Measurements from ENCODE around the gene DLG2.

The DLG2 gene

DNA sequence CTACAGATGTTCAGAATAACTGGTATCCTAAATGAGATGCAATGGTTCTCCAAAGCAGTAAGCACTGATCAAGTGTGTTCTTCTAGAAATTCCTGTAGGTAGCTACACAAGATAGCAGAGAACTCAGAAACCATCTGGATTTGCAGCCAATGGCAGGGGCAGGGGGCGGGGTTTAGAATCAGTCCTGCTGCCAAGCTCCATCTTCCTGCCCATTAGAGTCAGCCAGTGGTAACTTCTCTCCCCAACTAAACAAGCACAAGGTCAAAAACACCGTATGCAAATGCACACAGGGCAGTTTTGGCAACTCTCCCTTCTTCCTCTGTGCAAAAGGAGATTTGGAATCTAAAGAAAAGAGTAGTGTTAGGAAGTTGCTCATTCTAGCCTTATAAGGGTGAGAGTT is 2103.5 kb downstream of the DLG2 start:
- DNase-seq, result no peak

DNA sequence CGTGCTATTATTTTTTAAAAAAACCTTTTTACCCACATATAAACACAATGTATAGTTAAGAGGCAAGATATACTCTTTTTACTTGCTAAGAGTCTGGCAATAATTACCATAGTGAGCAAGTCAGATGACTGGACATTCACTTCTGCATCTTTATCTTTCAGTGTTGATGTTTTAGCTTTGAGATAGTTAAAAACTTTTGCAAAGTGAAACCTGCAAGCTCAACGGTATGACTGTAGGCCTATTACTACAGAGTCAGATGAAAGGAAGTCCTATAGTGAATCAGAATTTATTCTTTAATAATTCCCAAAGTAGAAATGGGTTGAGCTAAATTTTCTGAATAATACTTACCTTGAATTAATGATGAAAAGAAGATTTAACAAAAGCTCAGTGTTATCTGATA is 2104.2 kb downstream of the DLG2 start:
- no peak for DNase-seq

DNA sequence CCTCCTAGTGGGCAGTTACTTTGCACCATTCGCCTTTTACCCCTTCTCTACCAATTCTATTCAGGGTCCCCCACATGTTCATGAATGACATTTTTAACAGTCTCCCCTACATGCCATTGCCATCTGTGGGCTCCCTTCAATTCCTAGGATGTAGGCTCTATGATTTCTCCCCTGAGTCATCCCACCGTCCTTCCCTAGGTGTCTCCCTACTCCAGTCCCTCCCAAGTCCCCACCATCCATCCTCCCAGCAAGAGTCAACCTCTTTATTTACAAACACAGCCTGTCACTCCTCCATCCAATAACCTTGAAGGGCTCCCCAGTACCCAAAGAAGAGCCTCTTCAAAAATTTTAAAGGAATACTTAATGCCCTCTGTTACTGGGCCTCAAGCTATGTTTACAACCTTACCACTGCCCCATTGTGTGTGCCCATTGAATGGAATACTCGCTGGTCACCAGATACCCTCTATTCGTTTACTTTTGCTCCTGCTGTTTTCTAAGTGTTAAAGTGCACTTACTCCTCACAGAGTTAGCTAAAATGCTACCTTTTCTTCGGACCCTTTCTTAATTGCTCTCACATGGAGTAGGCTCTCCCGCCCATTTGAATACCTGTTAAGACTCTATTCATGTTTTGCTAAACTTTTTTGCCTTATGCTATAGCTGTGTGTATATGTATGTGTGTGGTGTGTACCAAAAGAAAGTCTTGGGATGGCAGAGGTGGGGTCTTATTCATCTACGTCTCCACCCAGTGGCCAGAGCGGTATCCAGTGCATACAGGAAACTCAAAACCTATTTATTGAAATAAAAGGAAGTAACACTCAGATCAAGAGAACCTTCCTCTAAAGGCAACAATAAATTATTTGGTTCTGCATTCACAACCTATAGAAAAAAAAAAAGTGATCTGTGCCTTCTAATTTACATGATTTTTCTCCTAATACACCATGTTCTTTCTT is 2105.2 kb downstream of the DLG2 start:
- DNase-seq, result no peak

DNA sequence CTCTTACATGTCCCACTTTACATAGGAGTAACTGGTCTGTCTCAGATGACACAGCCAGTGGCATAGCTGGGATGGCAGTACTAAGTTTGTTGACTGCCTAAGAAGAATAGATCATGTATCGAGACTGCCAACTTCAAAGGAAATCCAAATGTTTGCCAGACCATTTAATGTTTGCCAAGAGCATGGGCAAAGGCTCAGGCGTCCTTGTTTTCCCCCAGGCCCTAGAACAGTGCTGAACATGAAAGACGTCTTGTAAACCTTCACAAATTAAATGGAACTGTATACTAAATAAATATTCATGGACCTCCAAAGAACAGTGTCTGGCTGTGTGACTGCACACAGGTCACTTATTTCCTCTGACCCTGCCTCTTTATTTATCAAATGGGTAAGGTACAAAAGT is 2106.3 kb downstream of the DLG2 start:
- no peak for DNase-seq

DNA sequence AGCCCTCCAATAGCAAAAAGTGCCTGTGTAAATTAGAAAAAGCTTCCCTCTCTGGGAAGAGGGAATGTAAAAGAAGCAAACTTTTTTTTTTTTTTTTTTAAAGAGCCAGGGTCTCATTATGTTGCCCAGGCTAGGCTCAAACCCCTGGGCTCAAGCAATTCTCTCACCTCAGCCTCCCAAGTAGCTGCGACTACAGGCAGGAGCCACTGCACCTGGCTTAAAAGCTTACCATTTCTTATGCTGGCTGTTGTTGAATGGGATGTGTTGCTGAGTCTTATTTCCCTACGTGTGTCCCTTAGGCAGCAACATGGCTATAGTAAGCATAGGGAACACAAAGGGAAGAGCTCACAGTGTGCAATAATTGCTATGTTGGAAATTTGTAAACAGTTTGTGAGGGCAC is 2115.5 kb downstream of the DLG2 start:
- no peak for DNase-seq

DNA sequence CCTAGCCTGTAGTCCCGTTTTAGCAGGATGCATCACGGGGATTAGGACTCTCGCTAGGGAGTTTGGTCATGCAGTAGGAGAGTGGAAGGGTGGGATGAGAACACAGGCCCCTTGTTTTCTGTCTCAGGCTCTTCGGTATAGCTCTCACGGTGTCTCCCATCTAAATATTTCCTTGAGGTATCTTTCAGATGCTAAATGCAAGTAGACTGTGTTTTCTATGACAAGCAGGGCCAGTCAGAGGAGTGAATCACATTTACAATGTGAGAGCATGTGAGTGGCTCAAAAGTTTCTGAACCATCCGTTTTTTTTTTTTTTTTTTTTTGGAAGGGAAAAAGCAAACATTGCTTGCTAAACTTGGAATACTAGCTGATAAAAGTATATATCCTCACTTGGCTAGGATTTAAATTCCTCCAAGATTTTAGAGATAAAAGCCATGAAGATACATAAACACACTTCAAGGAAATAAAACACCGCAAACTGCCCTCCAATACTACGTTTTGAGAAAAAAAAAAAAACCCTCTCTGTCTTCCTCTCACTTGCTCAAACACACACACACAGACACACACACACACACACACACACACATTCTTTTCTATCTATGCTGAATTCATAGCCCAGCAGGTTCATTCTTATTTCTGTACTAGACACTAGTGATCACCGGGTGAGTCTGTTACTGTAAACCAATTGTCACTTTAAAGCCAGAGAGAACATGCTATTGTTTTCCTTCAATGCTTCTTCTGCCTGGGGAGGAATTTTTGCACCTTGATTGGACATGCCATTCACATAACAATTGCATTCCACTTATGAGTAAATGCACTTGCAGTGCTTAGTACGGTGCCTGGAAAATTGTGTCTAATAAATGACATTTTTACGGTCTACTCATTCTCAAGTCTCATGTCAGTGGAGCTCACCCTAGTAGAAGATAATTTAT is 2116.3 kb downstream of the DLG2 start:
- no peak for DNase-seq

DNA sequence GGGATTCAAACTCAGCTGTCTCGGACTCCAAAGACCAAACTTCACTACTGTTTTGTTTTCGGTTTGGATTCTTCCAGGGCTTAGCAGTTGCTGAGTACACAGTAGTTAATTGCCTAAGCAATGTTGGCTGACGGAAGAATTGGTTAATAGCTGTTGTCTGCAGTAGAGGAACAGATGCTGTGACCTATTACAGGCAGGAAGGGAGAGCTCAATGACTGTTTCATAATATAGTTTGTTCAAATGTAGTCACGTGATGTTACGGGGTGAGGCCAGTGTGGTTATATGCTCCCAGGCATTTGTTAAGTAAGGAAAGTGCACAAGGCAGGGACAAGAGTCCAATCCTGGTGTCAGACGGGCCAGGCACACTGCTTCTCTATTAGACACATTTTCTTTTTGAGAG is 2118.3 kb downstream of the DLG2 start:
- no peak for DNase-seq

DNA sequence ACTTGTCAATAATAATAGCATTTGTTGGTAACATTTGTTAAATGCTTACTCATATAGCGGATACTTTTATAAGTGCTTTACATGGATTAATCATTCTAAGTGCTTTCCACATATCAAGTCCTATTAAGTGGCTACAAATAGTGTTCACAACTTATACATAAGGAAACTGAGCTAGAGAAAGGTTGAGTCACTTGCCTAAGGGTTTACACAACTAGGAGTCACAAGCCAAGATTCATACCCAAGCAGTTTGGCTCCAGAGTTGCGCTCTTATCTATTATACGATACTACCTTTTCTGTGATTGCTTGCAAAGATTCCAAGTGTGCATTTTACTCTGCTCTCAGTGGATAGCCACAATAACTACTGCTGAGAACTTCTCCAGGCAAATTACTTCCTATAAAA is 2125.1 kb downstream of the DLG2 start:
- DNase-seq, result no peak

DNA sequence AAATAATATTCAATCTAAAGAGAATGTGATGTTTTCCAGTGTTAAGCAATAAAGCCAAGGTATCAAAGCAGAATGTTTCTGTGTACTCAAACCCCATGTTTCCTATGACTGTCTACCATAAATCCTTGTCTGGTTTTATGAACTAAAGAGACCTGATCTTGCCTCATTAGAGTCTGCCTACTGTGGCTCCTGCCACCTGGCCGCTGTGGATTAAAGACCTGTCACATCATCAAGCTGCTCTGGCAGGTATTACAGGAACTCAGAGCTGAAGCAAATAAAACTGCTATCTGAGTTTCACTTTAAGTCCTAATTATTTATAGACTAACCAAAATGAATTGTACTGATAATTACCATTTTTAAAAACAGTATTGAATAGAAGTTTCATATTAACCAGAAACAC is 2133.2 kb downstream of the DLG2 start:
- DNase-seq, result no peak

DNA sequence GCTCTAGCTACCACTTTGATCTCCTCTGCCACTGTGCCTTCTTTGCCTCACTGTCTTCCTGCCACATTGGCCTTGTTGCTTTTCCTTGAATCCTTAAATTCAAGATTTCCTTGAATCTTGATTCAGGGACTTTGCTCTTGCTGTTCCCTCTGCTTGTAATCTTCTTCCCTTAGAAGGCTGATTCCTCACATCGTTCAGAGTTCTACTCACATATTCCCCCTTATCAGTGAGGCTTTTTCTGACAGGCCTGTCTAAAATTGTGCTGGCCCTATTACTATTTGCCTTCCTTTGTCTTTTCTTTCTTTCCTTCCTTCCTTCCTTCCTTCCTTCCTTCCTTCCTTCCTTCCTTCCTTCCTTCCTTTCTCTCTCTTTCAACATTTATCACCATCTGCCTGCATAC is 2134.1 kb downstream of the DLG2 start:
- no peak for DNase-seq

DNA sequence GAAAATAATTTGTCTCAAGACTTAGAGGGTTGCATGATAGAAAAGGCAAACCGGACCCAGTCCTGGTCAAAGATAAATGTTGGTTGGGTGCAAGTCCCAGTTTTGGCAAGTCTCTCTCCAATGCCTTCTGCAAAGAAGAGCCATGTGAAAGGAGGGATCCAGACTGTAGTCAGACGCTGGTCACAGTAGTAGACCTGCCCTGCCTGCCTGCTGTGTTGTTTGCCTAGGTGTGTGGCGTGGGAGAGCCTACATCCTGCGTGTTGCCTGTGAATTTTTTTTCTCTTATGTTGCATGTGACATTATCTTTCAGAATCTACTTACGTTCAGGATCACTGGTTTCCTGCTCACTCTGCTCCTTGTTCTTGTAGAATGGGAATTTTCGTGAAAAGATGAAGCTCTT is 2143.3 kb downstream of the DLG2 start:
- no peak for DNase-seq

DNA sequence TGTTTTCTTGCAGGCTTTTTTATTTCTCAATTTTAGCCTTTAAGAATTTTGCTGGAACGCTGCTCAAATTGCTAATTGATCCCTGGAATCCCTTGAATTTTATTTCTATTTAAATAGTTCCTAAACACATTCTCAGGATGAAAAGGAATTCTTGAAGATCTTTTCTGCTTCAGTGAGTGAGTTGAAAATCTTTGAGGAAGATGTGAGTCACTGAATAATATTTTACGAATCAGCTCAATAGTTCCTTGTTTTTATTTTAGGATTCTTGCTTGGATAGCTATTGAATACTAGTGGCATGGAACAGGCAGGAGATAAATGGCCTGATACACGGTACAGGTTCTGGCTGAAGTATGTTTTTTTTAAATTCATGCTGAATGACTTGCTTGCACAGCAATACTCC is 2146.3 kb downstream of the DLG2 start:
- DNase-seq, result no peak

DNA sequence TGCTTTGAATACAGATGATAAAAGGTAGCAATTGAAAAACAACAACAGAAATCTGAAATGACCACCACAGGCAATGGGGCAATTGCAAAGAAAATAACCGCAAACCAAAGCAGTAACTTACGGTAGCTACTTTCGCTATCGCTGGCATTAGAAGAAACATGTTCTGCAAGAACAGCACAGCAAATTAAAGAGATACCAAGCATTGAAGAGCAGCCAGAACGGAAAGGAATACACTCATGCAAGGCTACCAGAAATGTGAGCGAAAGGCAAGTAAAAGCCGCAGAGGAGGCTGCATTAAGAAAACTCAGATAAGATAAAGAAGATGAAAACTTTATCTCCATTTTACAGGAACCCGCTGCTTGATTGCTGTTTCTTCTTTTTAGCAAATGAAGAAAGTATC is 2146.9 kb downstream of the DLG2 start:
- no peak for DNase-seq

DNA sequence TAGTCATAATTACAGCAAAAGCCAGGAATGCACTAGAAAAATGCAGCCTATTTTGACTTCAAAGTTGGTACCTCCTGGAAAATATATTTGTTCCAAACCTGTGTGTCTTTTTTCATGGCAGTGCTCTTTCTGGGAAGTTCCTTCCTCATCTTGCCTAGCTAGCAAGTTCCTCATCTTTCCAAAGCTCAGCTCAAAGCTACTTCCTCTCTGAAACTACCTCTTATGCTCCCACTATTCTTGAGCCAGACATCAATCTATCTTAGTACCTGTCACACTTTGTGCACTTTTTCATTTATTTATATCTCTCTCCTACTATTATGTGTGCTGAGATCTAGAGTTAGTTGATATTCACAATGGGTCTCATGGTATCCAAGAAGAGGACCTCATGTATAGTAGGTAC is 2149.4 kb downstream of the DLG2 start:
- no peak for DNase-seq

DNA sequence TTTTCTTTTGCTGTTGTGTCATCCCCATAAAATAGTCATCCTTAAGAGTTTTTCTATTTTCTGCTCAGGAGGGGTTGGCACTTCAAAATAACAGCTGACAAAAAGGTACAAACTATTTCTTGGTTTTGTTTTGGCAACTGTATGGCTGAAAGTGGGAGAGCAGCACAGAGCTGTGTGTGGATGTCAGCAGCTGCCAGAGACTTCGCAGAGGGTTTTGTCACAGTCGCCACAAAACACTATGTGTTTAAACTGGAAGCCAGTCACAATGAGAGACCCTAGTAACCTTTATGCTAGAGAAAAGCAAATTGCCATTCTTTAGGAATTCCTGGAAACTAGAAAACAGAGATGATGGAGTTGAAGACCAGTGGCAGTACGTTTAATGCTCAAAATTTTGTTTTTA is 2151.4 kb downstream of the DLG2 start:
- DNase-seq, result no peak

DNA sequence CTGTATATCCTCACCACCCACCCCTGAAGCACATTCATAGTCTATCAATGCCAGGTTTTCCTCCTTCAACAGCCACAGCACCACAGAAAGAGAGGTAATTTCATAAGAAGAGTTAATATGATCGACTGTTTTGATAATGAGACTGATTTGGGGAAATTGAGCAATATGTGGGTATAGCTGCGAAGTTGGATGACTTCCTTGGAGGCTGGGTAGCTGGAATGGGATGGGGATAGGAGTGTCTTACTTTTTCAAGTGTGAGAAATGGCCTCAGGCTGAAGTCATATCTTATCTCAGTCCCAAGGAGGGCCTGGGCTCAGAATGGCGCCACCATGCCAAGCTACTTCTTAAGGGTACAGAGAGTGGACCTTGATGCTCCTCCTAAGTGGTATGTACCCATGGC is 2153.4 kb downstream of the DLG2 start:
- no peak for DNase-seq

DNA sequence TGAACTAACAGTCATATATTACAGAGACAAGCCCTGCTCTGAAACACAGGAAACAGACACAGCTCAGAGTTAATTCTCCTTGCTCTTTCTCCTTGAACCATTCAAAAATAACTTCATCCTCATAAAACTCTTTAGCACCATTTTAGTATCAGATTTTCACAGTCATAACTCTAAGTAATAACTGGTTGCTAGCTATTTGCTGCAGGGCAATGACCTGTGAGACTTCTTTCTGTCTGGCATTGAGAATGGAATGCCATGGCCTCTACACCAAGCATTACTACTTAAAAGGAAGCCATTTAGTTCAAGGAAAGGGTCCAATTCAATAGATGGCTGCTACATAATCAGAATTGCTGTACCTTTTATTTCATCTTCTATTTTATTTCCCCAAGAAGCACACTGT is 2154.3 kb downstream of the DLG2 start:
- no peak for DNase-seq

DNA sequence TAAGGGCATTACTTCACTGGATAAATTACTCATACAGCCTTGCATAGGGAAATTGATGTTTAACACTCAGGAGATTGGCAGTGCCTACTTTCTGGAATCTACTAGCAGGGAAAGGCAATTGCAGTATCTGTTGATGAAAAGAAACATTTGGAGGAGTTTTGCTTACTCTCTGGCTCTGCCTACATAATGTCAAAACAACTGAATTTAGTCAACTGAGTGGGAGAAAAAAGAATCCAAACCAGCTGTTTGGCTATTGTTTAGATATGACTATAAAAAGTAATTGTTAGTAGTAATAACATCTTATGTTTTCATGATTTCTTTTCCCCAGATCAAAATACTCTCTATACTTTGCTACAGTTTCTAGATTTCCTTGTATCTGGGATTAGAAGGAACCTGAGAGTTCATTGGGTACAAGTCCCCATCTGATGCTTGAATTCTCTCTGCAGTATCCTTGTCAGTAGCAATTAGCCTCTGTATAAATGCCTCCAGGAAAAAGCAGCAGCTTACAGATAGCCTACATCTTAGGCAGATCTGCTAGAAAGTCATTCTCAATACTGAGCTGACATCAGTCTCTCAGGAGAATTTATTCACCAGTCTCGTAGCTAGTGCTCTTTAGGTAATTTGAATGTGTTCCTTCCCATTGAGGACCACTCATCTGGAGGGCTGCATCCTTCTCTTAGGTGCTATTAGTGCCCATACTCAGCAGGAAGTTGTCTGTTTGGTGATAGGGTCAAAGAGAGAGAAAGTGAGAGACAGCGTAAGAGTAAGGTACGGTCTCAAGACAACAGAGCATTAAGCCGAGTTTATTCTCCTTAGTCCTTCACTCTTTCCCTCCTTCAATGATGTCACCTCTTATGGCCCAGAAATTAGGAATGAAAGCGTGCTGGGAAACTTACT is 2155.1 kb downstream of the DLG2 start:
- DNase-seq, result no peak

DNA sequence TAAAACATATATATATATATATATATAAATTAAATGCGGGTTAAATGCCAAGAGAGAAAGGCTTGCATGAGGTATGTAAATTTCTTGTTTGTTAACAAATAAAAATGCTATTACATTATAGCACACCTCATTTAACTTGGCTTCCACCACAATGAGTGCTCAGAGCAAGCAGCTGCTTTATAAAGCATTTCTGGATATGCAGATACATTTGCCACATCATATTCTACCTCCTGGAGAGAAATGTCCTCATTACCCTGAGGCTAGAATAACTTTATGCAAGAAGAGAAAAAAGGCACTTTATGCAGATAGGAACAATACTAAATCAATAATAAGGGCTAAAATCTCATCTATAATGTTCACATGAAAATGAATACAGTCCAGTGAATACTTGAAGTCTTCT is 2159.3 kb downstream of the DLG2 start:
- no peak for DNase-seq

DNA sequence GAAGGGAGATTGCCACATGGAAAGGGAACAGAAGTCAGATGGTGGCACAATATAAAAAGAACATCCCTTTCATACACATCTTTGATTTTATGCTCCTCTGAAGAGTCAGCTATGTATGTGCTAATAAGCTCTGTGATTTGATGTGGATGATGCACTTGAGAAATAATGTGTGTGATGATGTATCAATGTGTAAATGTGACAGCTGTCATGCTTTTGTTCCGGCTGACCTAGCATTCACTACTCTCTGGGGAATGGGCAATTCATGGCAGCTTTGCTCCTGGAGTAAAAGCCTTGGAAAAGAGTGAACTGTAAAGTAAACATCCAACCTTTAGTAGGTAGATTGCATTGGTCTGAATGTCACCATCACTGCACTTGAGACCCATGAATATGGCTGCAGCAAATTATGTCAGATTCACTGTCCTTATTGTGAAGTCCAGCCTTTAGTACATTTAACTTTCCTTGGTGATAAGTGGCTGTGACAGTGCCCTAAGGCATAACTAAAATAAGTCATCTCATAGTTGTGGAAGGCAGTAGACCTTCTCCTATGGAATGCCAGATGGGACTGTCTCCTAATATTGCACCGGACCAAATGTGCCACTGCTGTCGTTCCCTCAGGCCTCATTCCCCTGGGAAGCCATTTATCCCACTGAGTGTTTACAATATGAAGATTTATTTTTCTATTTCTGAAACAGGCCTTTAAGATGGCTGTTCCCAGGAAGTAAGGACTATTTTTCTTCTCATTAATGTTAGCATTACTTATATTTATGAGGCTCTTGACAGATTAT is 2162.8 kb downstream of the DLG2 start:
- DNase-seq, result no peak

DNA sequence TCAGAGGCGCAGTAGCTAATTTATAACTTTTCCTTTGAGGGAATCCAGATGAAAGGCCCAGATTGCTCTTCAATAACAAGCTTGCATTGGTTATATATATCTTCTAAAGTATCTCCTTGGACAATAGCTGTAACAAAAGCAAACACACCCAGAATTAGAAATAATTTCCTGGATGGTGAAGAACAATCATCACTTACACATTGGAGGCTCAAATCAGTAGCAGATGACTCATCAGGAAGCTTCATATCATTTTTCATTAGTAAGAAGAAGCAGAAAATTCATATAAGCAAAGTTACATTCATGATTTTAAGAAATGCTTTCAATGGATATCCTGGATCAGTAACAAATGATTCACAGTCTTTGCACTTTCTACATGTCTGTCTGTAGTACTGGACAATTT is 2167.3 kb downstream of the DLG2 start:
- DNase-seq, result no peak

DNA sequence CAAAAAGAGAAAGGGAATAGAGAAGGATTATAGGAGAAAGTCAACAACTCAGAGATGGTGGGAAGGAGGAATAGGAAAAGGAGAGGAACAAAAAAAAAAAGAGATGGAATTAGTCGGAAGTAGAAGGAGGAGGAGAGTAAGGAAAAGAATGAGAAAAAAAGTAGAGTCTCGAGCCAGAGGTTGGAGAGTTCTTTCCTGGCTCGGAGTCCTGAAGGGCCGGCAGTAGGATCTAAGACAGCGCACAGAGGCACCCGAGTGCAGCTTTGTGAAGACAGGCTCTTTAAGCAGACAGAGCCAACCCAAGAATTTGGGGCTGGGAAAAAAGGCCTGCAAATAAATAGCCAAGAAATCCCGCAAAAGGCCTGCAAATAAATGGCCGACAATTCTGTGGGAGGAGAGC is 2170.6 kb downstream of the DLG2 start:
- no peak for DNase-seq
